HEK293T (cell line): ENCODE data around the gene KIFC1.

Experiments used
- ARNT ChIP-seq: fragments of 450-650 bp; IDR thresholded peaks from 2 replicates; pipeline ENCODE4 v1.6.1; 2017; ENCODE audit warnings: mild to moderate bottlenecking
- BHLHE40 ChIP-seq: fragments of 450-650 bp; IDR thresholded peaks from 2 replicates; pipeline ENCODE4 v1.6.1; 2016; ENCODE audit warnings: mild to moderate bottlenecking, moderate library complexity, borderline replicate concordance
- CTBP1 ChIP-seq: fragments of 450-650 bp; IDR thresholded peaks from 2 replicates; pipeline ENCODE4 v1.6.1; 2016; ENCODE audit warnings: borderline replicate concordance
- ELF4 ChIP-seq: fragments of 450-650 bp; IDR thresholded peaks from 2 replicates; pipeline ENCODE4 v1.6.1; 2017; ENCODE audit warnings: antibody characterized with exemption
- FOXA1 ChIP-seq: fragments of 450-650 bp; IDR thresholded peaks from 2 replicates; pipeline ENCODE4 v1.6.1; 2016; ENCODE audit warnings: mild to moderate bottlenecking
- FOXK2 ChIP-seq: fragments of 450-650 bp; IDR thresholded peaks from 2 replicates; pipeline ENCODE4 v1.6.1; 2016; ENCODE audit warnings: mild to moderate bottlenecking
- FOXM1 ChIP-seq: fragments of 450-650 bp; IDR thresholded peaks from 2 replicates; pipeline ENCODE4 v1.6.1; 2017; ENCODE audit warnings: mild to moderate bottlenecking, borderline replicate concordance
- HDGF ChIP-seq: fragments of 450-650 bp; IDR thresholded peaks from 2 replicates; pipeline ENCODE4 v1.6.1; 2017; ENCODE audit warnings: antibody characterized with exemption, borderline replicate concordance
- L3MBTL2 ChIP-seq: fragments of 450-650 bp; conservative IDR thresholded peaks from 2 replicates; pipeline ENCODE4 v1.6.1; 2016; ENCODE audit warnings: mild to moderate bottlenecking
- LEF1 ChIP-seq: fragments of 450-650 bp; IDR thresholded peaks from 2 replicates; pipeline ENCODE4 v1.6.1; 2017; ENCODE audit warnings: mild to moderate bottlenecking, borderline replicate concordance
- NFRKB ChIP-seq: fragments of 450-650 bp; IDR thresholded peaks from 2 replicates; pipeline ENCODE4 v1.6.1; 2016; ENCODE audit warnings: mild to moderate bottlenecking, moderate library complexity
- SP1 ChIP-seq: fragments of 450-650 bp; IDR thresholded peaks from 2 replicates; pipeline ENCODE4 v1.6.1; 2017
- SUZ12 ChIP-seq: fragments of 450-650 bp; IDR thresholded peaks from 2 replicates; pipeline ENCODE4 v1.6.1; 2016; ENCODE audit warnings: mild to moderate bottlenecking
- ZNF384 ChIP-seq: fragments of 450-650 bp; IDR thresholded peaks from 2 replicates; pipeline ENCODE4 v1.6.1; 2016

DNA sequence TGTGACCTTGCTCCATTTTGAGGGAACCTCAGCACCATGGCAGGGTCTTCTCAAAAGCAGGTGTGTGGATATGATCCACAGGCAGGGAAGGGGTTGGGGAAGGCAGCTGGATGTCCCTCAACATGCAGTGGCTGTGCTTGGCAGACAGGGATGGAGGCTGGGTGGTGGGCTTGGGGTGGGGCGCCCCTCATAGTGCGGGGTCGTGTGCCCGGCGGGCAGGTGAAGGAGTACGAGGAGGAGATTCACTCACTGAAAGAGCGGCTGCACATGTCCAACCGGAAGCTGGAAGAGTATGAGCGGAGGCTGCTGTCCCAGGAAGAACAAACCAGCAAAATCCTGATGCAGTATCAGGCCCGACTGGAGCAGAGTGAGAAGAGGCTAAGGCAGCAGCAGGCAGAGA lies 54.7 kb downstream of the KIFC1 start:
- TF ChIP-seq ARNT (no peak), SP1 (no peak), LEF1 (no peak), NFRKB (no peak), HDGF (no peak), ZNF384 (no peak), ELF4 (no peak), SUZ12 (no peak), FOXM1 (no peak), CTBP1 (no peak), BHLHE40 (no peak), FOXA1 (no peak), L3MBTL2 (no peak), FOXK2 (no peak)
